SU-DHL-6 (cell line): Measurements from ENCODE around the gene RBM6.

Experiments used
- H2AFZ ChIP-seq: fragments of 200-600 bp; sonication (generic); 2 replicates; pipeline ENCODE4 v1.6.1; 2014; ENCODE audit warnings: low read depth, mild to moderate bottlenecking, moderate library complexity, mixed read lengths, antibody characterized with exemption, low read length; ENCODE audit not compliant: severe bottlenecking
- H3F3A ChIP-seq: fragments of 200-600 bp; shearing (Covaris generic); 2 replicates; pipeline ENCODE4 v1.6.0; 2016; ENCODE audit warnings: antibody characterized with exemption, mild to moderate bottlenecking; ENCODE audit not compliant: insufficient read depth
- H3K27ac ChIP-seq: fragments of 200-600 bp; sonication (generic); 2 replicates; pipeline ENCODE4 v1.5.1; 2016; ENCODE audit warnings: low read depth, mild to moderate bottlenecking, low read length, moderate library complexity, mixed read lengths
- H3K27me3 ChIP-seq: fragments of 200-600 bp; sonication (generic), shearing (Covaris generic); 2 replicates; pipeline ENCODE4 v1.6.0; 2014; ENCODE audit warnings: mild to moderate bottlenecking, low read length
- H3K36me3 ChIP-seq: fragments of 200-600 bp; sonication (generic); 2 replicates; pipeline ENCODE4 v1.6.1; 2014; ENCODE audit warnings: mild to moderate bottlenecking, low read length, mixed read lengths
- H3K4me2 ChIP-seq: fragments of 300-600, 200-600 bp; shearing (Covaris generic), sonication (generic); 2 replicates; pipeline ENCODE4 v1.6.0; 2014; ENCODE audit warnings: low read length, low read depth, mild to moderate bottlenecking; ENCODE audit not compliant: poor library complexity, severe bottlenecking
- H3K4me3 ChIP-seq: fragments of 200-600 bp; sonication (generic); 2 replicates; pipeline ENCODE4 v1.5.1; 2014; ENCODE audit warnings: antibody characterized with exemption, low read length, mild to moderate bottlenecking, mixed read lengths; ENCODE audit not compliant: insufficient read depth, poor library complexity, severe bottlenecking
- H3K79me2 ChIP-seq: fragments of 200-600 bp; sonication (generic); 2 replicates; pipeline ENCODE4 v1.6.1; 2014; ENCODE audit warnings: mild to moderate bottlenecking, low read length, moderate library complexity; ENCODE audit not compliant: insufficient read depth
- H3K9ac ChIP-seq: fragments of 200-600 bp; sonication (generic); 2 replicates; pipeline ENCODE4 v1.7.0; 2014; ENCODE audit warnings: mild to moderate bottlenecking, low read length
- H3K9me2 ChIP-seq: fragments of 200-600 bp; sonication (generic); replicated peaks from 2 replicates; pipeline ENCODE4 v1.6.1; 2014; ENCODE audit warnings: low read length; ENCODE audit not compliant: insufficient read depth
- H3K9me3 ChIP-seq: fragments of 200-600 bp; sonication (generic); 2 replicates; pipeline ENCODE4 v1.6.1; 2014; ENCODE audit warnings: low read length, mixed read lengths; ENCODE audit not compliant: insufficient read depth
- H4K20me1 ChIP-seq: fragments of 200-600 bp; sonication (generic); 2 replicates; pipeline ENCODE4 v1.6.1; 2014; ENCODE audit warnings: low read depth, mild to moderate bottlenecking, antibody characterized with exemption, low read length, moderate library complexity, mixed read lengths
- EZH2phosphoT487 ChIP-seq: fragments of 200-600 bp; sonication (generic), shearing (Covaris generic); conservative IDR thresholded peaks from 2 replicates; pipeline ENCODE4 v1.6.1; 2018; ENCODE audit warnings: mild to moderate bottlenecking, antibody characterized with exemption, low read length, moderate library complexity, mixed read lengths
- TF ChIP-seq, protein P1 (sequence below): fragments of 200-600 bp; sonication (generic); IDR thresholded peaks from one replicate; pipeline ENCODE4 v1.5.1; 2017; ENCODE audit warnings: antibody characterized with exemption, mild to moderate bottlenecking, low read length, moderate library complexity; ENCODE audit not compliant: insufficient read depth, poor library complexity, severe bottlenecking

The RBM6 gene

DNA sequence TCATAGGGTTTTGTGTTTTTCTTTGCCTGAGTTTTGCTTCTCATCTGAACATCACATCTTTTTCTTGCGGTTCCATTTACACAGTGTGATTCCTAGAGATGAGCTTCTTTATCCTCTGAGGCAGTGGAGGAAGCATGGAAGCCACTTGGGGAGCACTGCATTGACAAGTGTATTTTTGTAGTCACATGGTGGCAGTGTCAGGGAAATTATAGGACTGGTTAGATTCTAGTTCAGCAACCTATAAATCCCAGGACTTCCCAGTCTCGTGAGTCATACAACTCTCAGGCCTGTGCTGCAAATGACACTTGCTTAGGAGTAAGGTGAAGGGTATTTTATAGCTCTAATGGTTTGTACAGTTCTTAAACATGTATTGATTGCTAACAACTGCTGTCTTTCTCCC lies 58.4 kb downstream of the RBM6 start:
- Histone ChIP-seq H3K27ac (no peak overlapping the region), H3K36me3 (0 out of 2 replicates have a peak, but pooled peaks cover 2% of the 10 kb centered on the region), H3K4me3 (no peak overlapping the region), H4K20me1 (no peaks in the 10 kb centered on the region), H3K4me2 (no peak overlapping the region), H3K9me2 (no peaks in the 10 kb centered on the region), H3K79me2 (peaks cover 27% of the 10 kb centered on the region; the same call in 1 of the 2 replicates), H3K9ac (no peak overlapping the region), H2AFZ (no peak overlapping the region), H3F3A (no peaks in the 10 kb centered on the region; the same call in 1 of the 2 replicates), H3K27me3 (no peaks in the 10 kb centered on the region), H3K9me3 (no peaks in the 10 kb centered on the region)
- TF ChIP-seq, protein P1, sequence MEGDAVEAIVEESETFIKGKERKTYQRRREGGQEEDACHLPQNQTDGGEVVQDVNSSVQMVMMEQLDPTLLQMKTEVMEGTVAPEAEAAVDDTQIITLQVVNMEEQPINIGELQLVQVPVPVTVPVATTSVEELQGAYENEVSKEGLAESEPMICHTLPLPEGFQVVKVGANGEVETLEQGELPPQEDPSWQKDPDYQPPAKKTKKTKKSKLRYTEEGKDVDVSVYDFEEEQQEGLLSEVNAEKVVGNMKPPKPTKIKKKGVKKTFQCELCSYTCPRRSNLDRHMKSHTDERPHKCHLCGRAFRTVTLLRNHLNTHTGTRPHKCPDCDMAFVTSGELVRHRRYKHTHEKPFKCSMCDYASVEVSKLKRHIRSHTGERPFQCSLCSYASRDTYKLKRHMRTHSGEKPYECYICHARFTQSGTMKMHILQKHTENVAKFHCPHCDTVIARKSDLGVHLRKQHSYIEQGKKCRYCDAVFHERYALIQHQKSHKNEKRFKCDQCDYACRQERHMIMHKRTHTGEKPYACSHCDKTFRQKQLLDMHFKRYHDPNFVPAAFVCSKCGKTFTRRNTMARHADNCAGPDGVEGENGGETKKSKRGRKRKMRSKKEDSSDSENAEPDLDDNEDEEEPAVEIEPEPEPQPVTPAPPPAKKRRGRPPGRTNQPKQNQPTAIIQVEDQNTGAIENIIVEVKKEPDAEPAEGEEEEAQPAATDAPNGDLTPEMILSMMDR: no peak
- no peak for TF ChIP-seq EZH2phosphoT487

DNA sequence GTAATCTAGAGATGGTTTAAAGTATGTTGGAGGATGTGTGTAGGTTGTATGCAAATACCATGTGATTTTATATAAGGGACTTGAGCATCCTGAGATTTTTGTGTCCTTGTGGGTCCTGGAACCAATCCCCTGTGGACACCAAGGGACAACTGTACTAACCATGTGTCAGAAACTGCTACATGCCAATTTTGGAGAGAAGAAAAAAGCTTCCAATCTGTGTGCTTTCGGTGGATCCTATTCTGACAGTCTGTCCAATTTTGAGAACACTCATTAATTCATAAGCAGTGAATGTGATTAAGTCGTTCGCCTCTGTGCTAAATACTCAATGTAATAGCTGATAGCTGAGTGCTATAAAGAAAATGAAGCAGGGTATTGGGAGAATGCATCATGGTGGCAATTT lies 61.6 kb downstream of the RBM6 start:
- Histone ChIP-seq H3K9ac (no peak overlapping the region), H3K27ac (no peak overlapping the region), H3F3A (no peaks in the 10 kb centered on the region; the same call in 1 of the 2 replicates), H3K27me3 (no peaks in the 10 kb centered on the region), H3K9me2 (no peaks in the 10 kb centered on the region), H3K4me2 (no peak overlapping the region), H3K9me3 (no peaks in the 10 kb centered on the region), H2AFZ (no peak overlapping the region), H3K4me3 (no peak overlapping the region), H3K79me2 (peaks cover 27% of the 10 kb centered on the region; the same call in 1 of the 2 replicates), H3K36me3 (0 out of 2 replicates have a peak, but pooled peaks cover 5% of the 10 kb centered on the region), H4K20me1 (0 out of 2 replicates have a peak, but pooled peaks cover 3% of the 10 kb centered on the region)
- TF ChIP-seq, protein P1: no peak
- no peak for TF ChIP-seq EZH2phosphoT487

DNA sequence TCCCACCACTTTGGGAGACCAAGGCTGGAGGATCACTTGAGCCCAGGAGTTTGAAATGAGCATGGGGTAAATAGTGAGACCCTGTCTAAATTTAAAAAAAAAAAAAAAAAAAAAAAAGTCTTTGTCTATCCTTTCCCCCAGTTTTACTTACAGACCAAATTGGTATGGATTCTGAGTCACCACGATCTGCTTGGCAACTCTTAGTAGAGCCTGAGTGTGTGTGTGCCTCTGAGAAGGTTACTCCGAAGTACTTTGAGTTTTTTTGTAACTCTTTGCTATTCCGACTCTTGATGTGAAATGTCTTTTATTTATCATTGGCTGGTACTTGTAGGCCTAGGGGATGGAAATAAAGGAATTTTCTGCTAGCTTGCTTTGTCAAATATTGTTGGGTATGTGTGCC lies 63.3 kb downstream of the RBM6 start:
- Histone ChIP-seq H3K79me2 (peaks cover 31% of the 10 kb centered on the region), H4K20me1 (0 out of 2 replicates have a peak, but pooled peaks cover 3% of the 10 kb centered on the region)
- TF ChIP-seq, protein P1: no peak
- no peak for TF ChIP-seq EZH2phosphoT487

More for the DNA sequence above, 63.3 kb downstream of the RBM6 start:
- Histone ChIP-seq H3K27ac (no peak overlapping the region), H3K27me3 (no peaks in the 10 kb centered on the region), H3K4me3 (no peak overlapping the region), H3K9ac (no peak overlapping the region), H3K36me3 (0 out of 2 replicates have a peak, but pooled peaks cover 2% of the 10 kb centered on the region), H3F3A (no peaks in the 10 kb centered on the region), H3K9me3 (no peaks in the 10 kb centered on the region), H3K9me2 (no peaks in the 10 kb centered on the region), H3K4me2 (no peak overlapping the region), H2AFZ (no peak overlapping the region)
